ENCODE results near the gene IMPG1. TPM values are rescaled to one million over a fixed set of nuclear protein-coding genes. Genes with fewer than 3 reads are reported as not detected.

IMPG1 gene
- total RNA-seq, 1 donor from 2014 or later: 0.51 TPM

DNA sequence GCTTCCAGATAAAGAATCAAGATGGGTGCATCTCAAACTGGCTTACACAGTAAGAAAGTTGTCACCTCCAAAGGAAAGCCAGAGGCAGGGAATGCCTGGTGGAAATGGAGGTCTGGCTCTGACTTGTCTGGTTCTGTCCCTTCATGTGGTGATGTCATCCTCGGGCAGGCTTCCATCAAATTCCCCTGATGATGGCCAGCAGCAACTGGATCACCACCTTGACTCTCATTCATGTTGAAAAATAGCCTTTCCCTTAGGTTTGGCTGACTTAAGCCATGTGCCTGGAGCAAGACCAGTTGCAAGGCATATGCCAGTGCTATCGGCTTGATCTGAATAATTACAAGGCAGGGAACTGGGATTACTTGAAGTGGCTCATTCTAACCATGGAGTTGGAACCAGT, 28.8 kb downstream of the IMPG1 start:
- Mint-ChIP-seq H3K4me1 (ENCODE audit: low read depth, unreplicated experiment) (peaks cover 5% of the 10 kb centered on the region), H3K27me3 (ENCODE audit: unreplicated experiment) (no peaks in the 10 kb centered on the region), H3K4me3 (ENCODE audit: unreplicated experiment) (no peak overlapping the region), H3K9me3 (ENCODE audit: unreplicated experiment) (no peaks in the 10 kb centered on the region), H3K36me3 (ENCODE audit: unreplicated experiment) (no peaks in the 10 kb centered on the region), H3K27ac (ENCODE audit: unreplicated experiment) (no peak overlapping the region)
- no peak for DNase-seq
- TF ChIP-seq CTCF (IDR thresholded peaks at IDR 0.05; ENCODE audit: partially characterized antibody, unreplicated experiment): no peak

GRCh38 chr6:76035713-76036112, 36.7 kb downstream of the IMPG1 start:
- no peak overlapping the region for H3K27ac Mint-ChIP-seq (ENCODE audit: unreplicated experiment)
- TF ChIP-seq CTCF (IDR thresholded peaks at IDR 0.05; ENCODE audit: partially characterized antibody, unreplicated experiment): no peak
- no peaks in the 10 kb centered on the region for H3K27me3 Mint-ChIP-seq (ENCODE audit: unreplicated experiment)
- no peaks in the 10 kb centered on the region for H3K9me3 Mint-ChIP-seq (ENCODE audit: unreplicated experiment)
- no peak for DNase-seq
- no peak overlapping the region for H3K4me3 Mint-ChIP-seq (ENCODE audit: unreplicated experiment)
- H3K4me1 Mint-ChIP-seq (ENCODE audit: low read depth, unreplicated experiment): peaks cover 8% of the 10 kb centered on the region
- H3K36me3 Mint-ChIP-seq (ENCODE audit: unreplicated experiment): no peaks in the 10 kb centered on the region

DNA sequence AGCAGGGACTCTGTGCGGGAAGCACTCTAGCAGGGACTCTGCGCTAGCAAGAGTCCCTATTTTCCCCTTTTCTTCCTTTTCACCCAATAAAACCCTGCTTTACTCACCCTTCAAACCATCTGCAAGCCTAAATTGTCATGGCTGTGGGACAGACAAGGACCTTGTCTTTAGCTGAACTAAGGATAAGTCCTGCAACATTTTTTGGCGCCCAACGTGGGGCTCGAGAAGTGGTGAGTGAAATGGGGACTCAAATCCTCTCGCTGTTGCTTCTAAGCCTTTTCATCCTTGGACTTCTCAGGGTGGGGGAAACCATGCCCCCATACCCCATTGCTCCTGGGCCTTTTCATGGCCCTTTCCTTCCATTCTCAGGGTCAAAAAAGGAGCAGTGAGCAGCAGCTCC, 46.4 kb downstream of the IMPG1 start:
- Mint-ChIP-seq H3K4me1 (ENCODE audit: low read depth, unreplicated experiment) (no peaks in the 10 kb centered on the region), H3K36me3 (ENCODE audit: unreplicated experiment) (peaks cover 25% of the 10 kb centered on the region), H3K27ac (ENCODE audit: unreplicated experiment) (no peak overlapping the region), H3K27me3 (ENCODE audit: unreplicated experiment) (peaks cover 2% of the 10 kb centered on the region), H3K4me3 (ENCODE audit: unreplicated experiment) (no peak overlapping the region), H3K9me3 (ENCODE audit: unreplicated experiment) (peaks cover 10% of the 10 kb centered on the region)
- TF ChIP-seq CTCF (IDR thresholded peaks at IDR 0.05; ENCODE audit: partially characterized antibody, unreplicated experiment): no peak
- DNase-seq: peak; percentile 67

DNA sequence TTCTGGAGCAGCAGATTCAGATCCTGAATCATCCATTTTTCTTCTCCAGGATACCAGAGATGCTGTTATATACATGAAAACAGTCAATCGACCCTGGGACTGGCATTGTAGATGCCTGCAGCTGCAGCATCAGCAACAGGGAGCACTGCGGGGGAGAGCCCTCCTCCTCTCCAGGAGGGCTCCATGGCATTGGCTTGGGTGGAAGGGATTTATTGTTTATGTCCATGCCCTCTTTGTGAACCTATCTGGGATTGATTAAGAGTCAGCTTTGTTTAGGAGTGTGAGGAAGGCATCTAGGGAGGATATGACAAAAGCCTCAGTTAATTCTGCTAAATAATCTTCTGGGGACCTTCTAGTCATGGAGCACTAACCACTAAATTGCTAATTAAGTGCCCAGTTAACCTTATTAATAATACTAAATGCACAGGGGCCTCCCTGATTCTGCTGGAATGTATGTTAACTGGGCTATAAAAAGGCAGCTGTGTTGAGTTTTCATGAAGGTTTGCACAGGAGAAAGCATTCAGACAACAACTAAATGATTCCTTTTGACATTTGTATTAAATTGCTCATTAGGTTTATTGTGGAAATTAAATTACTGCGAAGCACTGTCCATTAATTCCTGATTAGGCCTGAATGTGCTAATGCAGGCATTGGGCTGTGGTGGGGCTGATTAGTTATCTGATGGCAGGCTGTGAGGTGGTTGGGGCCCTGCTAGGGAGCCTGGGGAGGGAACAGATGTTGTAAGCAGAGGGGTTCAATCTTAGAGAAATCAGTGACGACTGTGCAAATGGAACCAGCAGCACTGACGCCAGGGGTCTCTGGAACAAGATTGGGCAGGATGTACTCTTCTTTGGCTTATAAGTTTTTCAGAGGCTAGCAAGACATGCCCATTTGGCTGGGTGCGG, 57.6 kb downstream of the IMPG1 start:
- TF ChIP-seq CTCF (IDR thresholded peaks at IDR 0.05; ENCODE audit: partially characterized antibody, unreplicated experiment): no peak
- H3K9me3 Mint-ChIP-seq (ENCODE audit: unreplicated experiment): peaks cover 3% of the 10 kb centered on the region
- peak overlapping the region; percentile 4 for H3K4me3 Mint-ChIP-seq (ENCODE audit: unreplicated experiment)
- peak overlapping the region; percentile 73 for H3K27ac Mint-ChIP-seq (ENCODE audit: unreplicated experiment)
- peaks cover 15% of the 10 kb centered on the region for H3K4me1 Mint-ChIP-seq (ENCODE audit: low read depth, unreplicated experiment)
- DNase-seq: no peak
- peaks cover 5% of the 10 kb centered on the region for H3K36me3 Mint-ChIP-seq (ENCODE audit: unreplicated experiment)
- peaks cover 5% of the 10 kb centered on the region for H3K27me3 Mint-ChIP-seq (ENCODE audit: unreplicated experiment)

GRCh38 chr6:76004202-76004601, 68.3 kb downstream of the IMPG1 start:
- Mint-ChIP-seq H3K4me3 (ENCODE audit: unreplicated experiment) (no peak overlapping the region), H3K27ac (ENCODE audit: unreplicated experiment) (no peak overlapping the region), H3K9me3 (ENCODE audit: unreplicated experiment) (no peaks in the 10 kb centered on the region), H3K36me3 (ENCODE audit: unreplicated experiment) (no peaks in the 10 kb centered on the region), H3K27me3 (ENCODE audit: unreplicated experiment) (no peaks in the 10 kb centered on the region), H3K4me1 (ENCODE audit: low read depth, unreplicated experiment) (no peaks in the 10 kb centered on the region)
- no peak for TF ChIP-seq CTCF (IDR thresholded peaks at IDR 0.05; ENCODE audit: partially characterized antibody, unreplicated experiment)
- DNase-seq: no peak

Data from glutamatergic neuron (in vitro differentiated cells).